Activated naive CD8-positive, alpha-beta T cell treated with anti-CD3 and anti-CD28 coated beads, Interleukin-2, amount 50 U/mL, for 16 hours (primary cell): Measurements from ENCODE around the gene GATA5.

ENCODE experiments used
- DNase-seq: peaks from one replicate; pipeline ENCODE4 v3.0.0-alpha.2; 2020; ENCODE audit warnings: low read depth, low spot score

The GATA5 gene, protein sequence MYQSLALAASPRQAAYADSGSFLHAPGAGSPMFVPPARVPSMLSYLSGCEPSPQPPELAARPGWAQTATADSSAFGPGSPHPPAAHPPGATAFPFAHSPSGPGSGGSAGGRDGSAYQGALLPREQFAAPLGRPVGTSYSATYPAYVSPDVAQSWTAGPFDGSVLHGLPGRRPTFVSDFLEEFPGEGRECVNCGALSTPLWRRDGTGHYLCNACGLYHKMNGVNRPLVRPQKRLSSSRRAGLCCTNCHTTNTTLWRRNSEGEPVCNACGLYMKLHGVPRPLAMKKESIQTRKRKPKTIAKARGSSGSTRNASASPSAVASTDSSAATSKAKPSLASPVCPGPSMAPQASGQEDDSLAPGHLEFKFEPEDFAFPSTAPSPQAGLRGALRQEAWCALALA

DNA sequence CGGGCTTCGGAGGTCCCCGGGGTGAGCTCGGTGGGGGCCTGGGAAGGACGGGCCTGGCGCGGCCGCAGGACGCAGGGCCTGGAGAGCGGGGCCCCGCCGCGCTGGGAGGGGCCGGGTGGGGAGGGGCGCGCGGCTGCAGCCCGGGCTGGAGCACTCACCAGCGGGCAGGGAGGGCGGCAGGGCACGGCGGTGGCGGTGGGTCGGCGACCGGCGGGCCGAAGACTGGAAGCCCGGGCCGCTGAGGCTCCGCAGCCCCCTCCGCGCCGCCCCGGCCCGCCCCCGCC is at the start of gene GATA5:
Gene GATA5 (minus strand): TSS at position 224 of the 284 bp plus-strand sequence. CDS start 474 bp downstream, outside the sequence.
- no peak for DNase-seq

DNA sequence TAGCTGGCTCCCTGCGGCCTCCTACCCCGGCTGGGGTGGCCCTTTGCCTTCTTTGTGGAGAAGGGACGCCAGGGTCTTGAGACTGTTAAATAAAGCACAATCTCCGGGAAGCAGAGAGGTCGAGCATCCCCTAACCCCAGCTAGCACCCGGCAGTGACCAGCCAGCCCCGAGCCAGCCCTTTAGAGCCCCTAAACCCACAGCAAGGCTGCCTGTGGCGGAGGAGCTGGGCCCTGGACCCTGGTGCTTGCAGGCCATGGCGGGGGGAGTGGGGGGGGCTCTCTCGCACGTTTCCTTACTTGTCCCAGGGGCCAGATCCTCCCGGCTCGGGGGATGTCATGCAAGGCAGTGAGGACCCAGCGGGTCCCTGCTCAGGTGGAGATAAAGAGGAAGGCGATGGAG is 49.2 kb upstream of the GATA5 start:
- no peak for DNase-seq

DNA sequence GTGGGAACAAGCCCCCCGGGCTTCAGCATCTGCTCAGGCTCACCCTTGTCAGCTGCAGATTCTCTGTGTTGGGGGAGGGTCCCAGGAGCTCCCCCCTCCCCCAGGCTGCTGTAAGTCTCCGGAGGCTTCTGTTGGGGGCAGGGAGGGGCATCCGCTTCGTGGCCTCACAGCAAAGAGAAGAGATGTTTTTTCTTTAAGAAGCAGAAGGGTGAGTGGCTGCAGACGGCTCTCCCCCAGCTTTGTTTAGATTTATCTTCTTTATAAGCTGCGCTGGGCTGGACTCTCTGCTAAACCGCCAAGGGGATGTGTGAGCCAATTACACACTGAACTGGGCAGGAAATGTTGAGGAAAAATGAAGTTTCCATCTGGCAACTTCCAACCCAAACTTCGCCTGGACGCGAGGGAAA is 48.7 kb upstream of the GATA5 start:
- DNase-seq, result no peak

DNA sequence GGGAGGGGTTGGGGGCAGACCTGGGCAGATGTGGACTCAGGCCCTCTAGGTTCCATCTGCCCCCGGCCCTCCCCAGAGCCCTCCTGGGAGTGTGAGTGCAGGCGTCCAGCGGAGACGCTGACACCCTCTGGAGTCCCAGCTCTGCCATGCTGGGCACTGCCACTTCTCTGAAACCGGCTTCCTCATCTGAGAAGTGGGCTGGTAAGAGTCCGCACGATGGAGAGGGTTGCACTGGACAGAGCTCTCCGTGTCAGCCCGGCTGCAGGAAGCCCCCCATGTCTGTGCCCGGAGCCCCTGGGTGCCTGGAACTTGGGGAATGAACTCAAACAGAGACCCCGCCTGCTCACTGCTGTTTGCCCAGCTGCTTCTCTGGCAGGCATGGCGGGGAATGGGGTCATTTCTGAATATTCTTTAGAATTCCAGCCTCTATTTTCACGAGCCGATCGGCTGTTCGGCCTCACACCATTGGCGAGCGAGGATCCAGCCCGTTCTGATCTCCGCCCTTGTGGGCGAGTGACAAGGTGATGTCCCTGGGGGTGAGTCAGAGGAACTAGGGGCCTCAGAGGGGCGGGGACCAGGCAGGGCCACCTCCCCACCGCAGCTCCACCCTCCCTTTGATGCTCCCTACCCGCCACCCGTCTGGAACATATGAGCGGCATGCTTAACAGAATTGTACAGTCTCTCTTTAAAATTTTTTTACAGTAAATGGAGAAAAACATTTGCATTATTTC is 47.8 kb upstream of the GATA5 start:
- DNase-seq, result peak; percentile 72

DNA sequence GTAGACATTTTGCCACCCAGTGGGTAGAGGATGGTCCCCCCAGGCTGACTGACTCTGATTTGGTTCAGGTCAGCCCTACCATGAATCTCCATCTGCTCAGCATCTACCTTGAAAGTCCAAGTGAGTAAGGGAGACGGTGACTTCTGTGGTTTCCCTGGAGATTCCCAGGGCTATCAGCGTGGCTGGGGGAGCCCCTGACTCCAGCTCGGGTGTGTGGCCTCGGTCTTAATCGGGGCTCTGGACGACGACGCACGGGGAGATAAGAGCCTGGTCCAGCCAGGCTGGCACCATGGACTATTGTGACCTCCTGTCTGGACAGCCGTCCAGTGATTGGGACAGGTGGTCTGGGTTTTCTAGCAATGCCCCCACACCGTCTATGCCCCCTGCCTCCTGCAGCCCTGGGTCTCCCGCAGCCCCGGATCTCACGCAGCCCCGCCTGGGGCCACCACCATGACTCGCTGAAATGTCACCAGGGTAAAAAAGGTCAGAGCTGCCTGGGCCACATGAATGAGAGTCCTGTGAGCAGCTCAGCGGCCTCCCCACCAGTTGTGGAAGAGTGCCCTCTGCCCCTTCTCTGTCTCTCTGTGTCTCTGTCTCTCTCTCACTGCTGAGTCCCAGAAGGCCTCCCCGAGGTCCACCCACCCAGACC is 47.1 kb upstream of the GATA5 start:
- DNase-seq, result no peak

DNA sequence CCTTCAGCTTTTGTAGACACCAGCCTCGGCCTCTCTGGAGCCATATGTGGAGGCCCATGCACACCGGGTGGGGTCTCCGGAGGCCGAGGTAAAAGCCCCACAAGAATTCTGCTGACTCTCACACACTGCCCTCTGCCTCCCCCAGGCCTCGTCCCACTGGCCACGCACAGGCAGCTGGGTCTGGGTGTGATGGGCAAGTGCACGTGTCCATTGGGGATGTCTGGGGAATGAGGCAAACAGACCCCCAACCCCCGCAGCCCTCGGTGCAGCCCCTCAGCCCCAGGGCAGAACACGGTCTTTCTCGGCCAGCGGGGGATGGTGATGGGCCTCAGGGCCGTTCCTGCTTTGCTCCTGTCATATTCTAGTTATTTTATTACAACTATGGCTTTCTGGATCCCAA is 44.0 kb upstream of the GATA5 start:
- no peak for DNase-seq

DNA sequence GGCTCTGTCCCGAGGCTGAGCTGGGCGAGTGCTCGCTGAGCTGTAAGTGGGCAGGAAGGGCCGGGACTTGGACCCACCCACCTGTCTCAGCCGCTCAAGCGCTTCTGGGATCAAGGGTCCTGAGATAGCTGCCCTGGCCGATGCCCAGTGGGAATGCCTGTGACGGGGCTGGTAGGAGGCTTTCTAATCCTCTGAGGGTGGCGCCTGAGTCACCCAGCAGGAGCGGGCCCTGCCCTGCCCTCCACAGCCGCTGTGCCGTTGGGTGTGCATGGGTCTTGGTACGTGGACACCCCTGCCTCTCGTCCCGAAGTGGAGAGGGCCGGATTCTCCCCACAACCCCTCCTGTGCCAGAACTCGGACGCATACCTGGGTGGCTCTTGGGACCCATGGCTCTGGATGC is 43.1 kb upstream of the GATA5 start:
- no peak for DNase-seq

DNA sequence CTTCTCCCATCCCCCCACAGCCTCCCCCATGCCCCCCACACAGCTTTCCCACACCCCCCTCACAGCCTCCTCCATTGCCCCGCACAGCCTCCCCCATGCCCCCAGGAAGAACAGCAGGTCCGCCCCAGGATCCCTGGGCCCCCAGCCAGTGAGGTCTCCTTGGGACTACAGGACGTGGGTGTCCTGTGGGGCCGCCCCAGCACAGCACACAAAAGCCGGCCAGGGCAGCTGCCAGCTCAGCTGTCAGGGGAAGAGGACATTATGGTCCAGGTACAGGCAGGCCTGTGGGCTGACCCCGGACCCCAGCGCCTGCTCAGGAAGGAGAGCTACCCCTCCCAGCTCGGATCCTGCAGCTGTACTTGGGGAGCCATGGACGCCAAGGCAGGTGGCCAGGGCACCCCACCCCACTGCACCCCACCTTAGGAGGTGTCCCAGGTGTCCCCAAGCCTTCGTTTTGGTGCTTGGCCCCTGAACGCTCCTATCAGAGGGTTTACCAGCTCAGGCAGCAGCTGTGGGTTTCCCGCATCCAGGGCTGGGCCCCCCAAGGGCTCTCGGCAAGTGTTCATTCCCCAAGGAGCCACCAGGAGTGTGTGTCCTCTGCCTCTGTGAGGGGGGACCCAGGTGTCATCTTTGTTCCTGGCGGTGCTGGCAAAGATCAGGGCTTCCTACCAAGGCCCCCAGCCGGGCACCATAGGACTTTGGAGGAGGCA is 42.3 kb upstream of the GATA5 start:
- no peak for DNase-seq

DNA sequence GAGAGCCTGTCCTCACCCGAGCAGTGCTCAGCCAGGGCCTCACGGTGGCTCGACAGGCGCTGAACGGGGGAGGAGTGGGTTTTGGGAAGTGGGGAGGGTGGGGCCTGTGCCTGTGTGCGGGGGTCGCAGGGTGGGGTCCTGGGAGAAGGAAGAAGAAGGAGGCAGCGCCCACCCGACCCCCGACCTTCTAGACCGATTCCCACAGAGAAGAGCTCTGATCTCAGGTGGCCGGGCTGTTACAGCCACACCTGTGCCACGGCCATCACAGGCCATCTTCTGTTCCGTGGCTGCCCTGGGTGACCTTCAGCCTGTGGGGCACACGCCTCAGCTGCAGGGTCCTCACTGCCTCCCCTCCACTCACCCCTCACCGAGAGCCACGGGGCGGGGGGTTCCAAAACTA is 41.4 kb upstream of the GATA5 start:
- no peak for DNase-seq

DNA sequence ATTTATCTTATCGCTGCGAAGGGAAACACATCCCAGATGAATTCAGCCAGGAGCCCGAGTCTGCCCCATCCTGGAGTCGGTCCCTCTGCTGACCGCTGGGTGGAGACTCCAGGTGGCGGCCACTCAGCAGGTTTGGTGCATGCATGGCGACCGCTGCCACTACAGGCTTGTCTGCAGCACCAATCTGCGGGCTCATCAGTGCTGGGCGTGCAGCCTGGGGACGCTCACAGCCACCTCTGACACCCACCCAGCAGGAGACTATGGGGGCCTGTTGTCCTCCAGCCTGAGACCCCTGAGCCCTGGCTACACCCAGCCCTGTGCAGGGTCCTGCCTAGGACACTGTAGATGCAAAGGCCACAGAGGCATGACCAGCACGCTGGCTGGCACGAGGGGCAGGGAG is 40.5 kb upstream of the GATA5 start:
- no peak for DNase-seq

DNA sequence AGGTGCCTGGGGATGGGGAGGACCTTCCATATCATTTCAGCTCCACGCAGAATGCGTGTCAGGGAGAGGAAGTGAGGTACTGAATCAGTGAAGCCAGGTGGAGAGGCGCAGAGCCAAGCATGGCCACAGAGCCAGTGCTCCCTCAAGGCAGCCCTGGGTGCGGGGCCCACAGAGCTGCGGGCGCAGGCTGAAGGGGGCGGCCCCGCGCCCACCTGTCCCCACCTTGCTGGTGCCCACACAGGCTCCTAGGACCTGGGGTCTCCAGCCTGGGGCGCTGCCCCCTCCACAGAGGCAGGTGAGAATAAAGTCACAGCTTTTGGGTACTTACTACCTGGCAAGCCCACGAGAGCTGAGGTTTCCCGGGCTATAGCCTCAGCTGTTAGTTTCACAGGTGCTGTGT is 40.0 kb upstream of the GATA5 start:
- DNase-seq, result no peak

DNA sequence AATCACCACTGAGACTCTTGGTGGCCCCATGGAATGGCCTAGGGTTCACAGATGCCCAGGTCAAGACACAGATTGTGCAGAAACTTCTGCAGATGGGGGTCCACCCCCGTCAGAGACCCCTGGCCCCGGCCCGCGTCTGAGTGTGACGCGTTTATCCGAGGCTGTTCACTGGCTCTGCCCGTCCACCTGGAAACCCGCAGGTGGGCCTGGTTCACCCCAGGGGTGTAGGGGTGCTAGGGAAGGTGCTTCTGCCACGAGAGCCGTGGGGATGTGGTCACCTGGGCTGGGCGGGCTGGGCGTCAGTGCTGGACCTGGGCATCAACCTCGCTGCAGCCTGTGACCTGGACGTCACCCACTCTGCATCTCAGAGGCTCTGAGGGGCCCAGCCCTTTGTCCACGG is 39.5 kb upstream of the GATA5 start:
- no peak for DNase-seq

DNA sequence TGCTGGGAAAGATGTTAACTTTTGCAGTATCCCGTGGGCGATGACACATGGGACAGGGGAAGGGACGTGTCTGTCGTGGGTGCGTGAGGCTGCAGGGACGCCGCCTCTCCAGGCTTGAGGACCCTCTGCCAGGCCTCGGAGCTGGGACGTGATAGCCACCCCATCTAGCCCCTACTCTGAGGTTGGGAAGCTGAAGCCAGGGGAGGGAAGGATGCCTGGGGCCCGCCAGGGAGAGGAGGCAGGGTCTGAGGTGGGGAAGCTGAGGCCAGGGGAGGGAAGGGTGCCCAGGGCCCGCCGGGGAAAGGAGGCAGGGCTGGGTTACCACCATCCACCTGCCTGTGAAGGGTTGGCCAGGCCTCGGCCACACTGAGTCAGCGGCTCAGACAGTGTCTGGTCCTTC is 38.2 kb upstream of the GATA5 start:
- no peak for DNase-seq

DNA sequence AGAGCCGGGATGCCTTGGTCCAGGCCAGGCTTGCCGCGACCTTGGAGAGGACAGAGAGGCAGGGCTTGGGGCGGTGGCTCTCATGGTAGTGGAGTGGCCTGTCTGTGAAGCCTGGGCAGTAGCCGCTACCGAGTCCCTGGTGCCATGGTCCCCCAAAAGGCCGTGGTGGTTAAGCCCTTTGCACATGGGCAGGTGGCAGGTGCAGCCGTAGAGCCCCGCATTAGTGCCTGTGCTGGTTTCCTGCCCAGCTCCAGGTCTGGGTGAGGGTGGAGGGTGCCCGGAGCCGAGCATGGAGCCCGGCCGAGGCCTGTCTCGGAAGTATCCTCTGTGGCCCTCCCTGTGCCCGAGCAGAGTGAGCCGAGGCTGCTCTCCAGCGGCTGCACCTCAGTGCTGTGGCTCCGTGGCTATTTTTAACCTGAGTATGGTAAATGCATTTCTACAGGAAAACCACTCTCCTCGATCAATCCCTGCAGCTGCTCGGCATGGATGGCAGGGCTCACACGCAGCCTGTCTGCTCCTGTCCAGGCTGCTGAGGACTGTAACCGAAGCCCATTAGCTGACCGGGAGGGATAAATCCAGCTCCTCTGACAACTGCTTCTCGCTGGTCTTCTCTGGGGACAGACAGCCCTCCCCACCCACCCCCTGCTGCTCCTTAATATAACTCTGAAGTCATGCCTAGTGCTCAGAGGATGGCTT is 36.3 kb upstream of the GATA5 start:
- DNase-seq, result no peak

DNA sequence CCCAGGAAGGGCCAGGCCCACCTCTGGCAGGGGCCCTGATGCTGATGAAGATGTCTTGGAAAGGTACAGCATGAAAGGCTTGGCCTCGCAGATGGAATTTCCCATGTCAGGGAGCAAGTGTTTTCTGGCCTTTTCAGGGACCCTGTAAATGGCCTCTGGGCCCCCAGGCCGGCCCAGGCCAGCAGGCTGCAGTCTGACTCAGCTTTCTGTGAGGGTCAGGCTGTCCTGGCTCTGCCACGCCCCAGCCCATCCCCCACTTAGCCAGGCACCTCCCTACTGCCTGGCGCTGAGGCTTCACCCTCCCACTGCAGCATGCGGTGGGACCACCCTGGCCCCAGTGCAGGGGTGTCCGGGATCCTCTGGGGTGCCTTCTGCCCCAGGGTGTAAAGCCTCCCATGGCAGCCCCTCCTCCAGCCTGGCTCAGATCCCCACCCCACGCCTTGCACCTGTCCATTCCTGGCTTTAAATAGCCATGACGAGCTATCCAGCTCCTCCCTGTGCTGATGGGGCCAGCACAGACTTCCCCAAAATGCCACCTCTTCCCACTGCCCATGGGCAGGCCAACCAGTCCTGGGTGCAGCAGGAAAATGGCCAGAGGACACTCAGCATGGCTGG is 35.6 kb upstream of the GATA5 start:
- DNase-seq, result no peak

DNA sequence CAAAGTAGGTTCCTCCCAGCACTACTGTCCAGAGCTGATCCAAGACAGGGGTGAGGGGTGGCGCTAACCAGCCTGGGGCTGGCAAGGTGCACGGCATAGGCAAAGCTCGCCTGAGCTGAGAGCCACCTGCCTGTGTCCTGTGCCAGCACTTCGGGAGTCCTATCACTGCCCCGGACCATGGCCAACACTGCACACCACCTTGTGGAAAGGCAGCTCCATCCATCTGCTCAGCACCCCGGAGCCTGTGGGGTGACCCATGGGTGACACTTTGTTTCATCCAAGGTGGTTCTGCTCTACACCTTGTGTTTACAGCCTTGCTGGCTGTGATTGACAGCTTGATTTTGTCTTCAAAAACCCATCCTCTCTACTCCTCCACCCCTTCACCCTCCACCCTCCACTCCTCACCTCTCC is 32.9 kb upstream of the GATA5 start:
- no peak for DNase-seq

DNA sequence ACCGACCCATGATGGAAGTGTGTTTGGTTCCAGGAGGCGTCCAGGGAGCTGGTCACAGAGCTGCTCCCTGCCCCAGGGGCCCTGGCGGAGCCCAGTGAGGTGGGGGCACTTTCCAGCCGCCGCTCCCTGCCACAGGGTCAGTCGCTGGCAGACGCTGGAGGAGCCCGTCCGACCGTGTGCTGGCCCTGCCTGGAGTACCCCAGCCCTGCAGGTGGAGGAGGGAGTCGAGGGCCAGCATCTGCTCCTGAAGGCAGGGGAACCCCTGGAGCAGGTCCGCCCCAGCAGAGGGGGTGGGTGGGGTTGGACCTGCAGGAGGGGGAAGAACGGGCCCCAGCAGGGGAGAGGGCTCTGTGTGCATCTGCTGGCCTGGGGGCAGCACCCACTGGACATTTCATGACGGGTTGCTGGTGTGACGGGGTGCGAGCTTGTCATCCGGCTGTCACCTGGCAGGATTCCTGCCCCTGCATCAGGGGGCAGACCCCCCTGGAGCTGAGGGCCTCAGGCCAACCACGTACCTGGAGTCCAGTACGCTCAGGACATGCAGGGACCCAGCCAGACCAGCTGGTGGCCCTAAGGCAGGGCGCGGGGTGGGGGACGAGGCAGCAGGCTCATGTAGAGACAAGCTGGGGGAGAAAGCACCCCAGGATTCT is 32.3 kb upstream of the GATA5 start:
- DNase-seq, result no peak

DNA sequence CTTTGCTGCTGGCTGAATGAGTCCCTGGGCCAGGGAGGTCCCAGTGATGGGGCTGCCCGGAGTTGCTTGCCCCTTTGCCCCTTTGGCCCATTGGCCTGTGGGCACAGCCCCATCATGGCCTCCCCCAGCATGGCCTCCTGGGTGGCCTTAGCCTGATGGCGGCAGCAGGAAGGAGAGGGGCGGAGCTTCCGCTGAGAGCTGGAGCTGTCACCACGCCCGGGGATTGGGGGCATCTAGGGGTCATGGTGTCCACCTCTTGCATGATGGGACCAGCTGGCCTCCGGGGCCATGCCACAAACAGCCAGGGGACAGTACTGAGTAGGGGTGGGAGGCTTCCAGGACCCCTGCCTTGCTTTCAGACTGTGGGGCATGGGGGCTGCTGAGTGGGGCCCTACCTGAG is 31.5 kb upstream of the GATA5 start:
- DNase-seq, result no peak

DNA sequence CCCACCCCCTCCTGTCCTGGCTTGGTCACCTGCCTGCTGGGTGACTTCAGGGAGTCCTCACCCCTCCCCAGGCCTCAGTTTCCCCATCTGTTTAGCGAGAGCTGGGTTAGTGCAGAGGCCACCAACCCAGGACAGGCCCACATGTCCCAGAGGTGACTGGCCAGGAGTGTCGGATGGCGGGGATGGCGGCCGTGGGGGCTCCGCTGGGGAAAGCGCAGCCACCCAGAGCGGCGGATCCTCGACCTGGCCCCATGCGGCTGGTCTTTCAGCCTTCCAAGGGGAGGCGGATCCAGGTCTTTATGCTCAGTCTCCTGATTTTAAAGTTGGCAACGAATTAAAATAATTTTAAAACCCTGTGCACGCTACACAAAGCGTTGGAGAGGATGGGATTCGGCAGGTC is 31.0 kb upstream of the GATA5 start:
- no peak for DNase-seq

DNA sequence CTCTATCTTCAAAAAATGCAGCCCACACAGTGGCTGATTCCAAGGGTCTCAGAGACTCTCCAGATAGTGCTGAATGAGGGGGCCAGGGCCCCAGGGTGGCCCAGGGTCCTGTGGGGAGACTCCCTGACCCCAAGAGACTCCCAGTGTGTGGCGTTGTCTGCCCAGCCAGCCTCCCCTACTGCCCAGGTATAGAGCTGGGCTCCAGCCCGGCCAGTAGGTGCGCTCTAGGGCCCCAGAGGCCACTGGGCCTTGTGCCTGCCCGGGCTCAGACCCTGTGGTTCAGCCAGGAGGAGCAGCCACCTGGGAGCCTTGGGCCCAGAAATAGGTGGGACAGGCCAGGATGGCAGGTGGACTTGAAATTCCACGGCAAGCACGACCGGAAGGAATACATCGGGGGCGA is 30.3 kb upstream of the GATA5 start:
- DNase-seq, result no peak
